Breast epithelium (tissue), 3 donors: ENCODE data around the gene CAGE1.
"Not testable (repeated sequence)": the region's sequence is repeated elsewhere in the genome, so short reads cannot be mapped to it uniquely, and the experiment has no call there.

Source experiments
- CTCF ChIP-seq, 3 donors: fragments of 450-650 bp; IDR thresholded peaks; one replicate each; pipeline ENCODE4 v1.5.1; 2016 to 2017; ENCODE audit warnings: antibody characterized with exemption in 3 of 3, mild to moderate bottlenecking in 3 of 3, moderate library complexity in 3 of 3
- POLR2A ChIP-seq: fragments of 450-650 bp; IDR thresholded peaks from one replicate; pipeline ENCODE4 v1.6.1; 2016; ENCODE audit warnings: antibody characterized with exemption, mild to moderate bottlenecking, moderate library complexity

DNA sequence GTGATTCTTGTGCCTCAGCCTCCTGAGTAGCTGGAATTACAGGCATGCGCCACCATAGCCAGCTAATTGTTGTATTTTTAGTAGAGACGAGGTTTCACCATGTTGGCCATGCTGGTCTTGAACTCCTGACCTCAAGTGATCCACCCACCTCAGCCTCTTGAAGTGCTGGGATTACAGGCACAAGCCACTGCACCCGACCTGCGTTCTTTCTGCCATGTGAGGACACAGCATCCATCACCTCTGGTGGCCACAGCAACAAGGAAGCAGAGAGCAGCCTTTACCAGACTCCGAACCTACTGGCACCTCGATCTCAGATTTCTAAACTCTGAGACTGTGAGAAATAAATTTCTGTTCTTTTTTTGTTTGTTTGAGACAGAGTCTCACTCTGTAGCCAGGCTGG lies 67.7 kb downstream of the CAGE1 start:
- not testable (repeated sequence) for TF ChIP-seq CTCF (IDR thresholded peaks at IDR 0.05); POLR2A
